H1 (cell line): Measurements from ENCODE around the gene LRG1. TPM values are rescaled to one million over a fixed set of nuclear protein-coding genes. Genes with fewer than 3 reads are reported as not detected.

Experiments
- CTCF ChIA-PET: fragments of 300-600 bp; sonication (Branson Sonifier 250); formaldehyde crosslinking; loops from one replicate; lab custom pipeline; 2021; ENCODE audit not compliant: partially characterized antibody; lab: Charles Lee
- POLR2A ChIA-PET: fragments of 300-600 bp; sonication (Branson Sonifier 250); formaldehyde crosslinking; loops from one replicate; lab custom pipeline; 2021; ENCODE audit warnings: inconsistent platforms; ENCODE audit not compliant: partially characterized antibody; lab: Charles Lee
- DNase-seq, 2 experiments: peaks; one replicate each; pipeline versions ENCODE4 v3.0.0 to v3.0.0-alpha.2; 2010 to 2022; ENCODE audit warnings: low spot score in 2 of 2, low read depth in 1 of 2, mixed read lengths in 1 of 2
- FAIRE-seq: peaks from 2 replicates; lab custom pipeline; 2011; peaks lifted over from hg19 to GRCh38; lab: Jason Lieb, UNC
- H2AFZ ChIP-seq: 2 replicates; pipeline ENCODE4 v1.8.1; 2012; ENCODE audit warnings: low read length, inconsistent platforms
- H2AK5ac ChIP-seq: 2 replicates; pipeline ENCODE4 v1.6.1; 2013; ENCODE audit warnings: low read depth, low read length
- H2BK120ac ChIP-seq: replicated peaks from 2 replicates; pipeline ENCODE3; 2013; ENCODE audit warnings: low read depth, low read length, inconsistent platforms
- H2BK12ac ChIP-seq: 2 replicates; pipeline ENCODE4 v1.6.1; 2013; ENCODE audit warnings: low read depth, low read length
- H2BK15ac ChIP-seq: 2 replicates; pipeline ENCODE4 v1.6.1; 2013; ENCODE audit warnings: low read length
- H2BK20ac ChIP-seq: 2 replicates; pipeline ENCODE4 v1.6.1; 2013; ENCODE audit warnings: low read length
- H2BK5ac ChIP-seq: 2 replicates; pipeline ENCODE4 v1.6.1; 2013; ENCODE audit warnings: low read depth, low read length
- H3K14ac ChIP-seq: 2 replicates; pipeline ENCODE4 v1.6.1; 2013; ENCODE audit warnings: inconsistent platforms; ENCODE audit not compliant: insufficient read length
- H3K18ac ChIP-seq: 2 replicates; pipeline ENCODE4 v1.6.1; 2013; ENCODE audit warnings: low read length; ENCODE audit errors: extremely low read depth
- H3K23ac ChIP-seq: 2 replicates; pipeline ENCODE4 v1.6.1; 2013; ENCODE audit warnings: inconsistent platforms; ENCODE audit not compliant: insufficient read length
- H3K23me2 ChIP-seq: 2 replicates; pipeline ENCODE4 v1.6.1; 2013; ENCODE audit warnings: low read depth, low read length
- H3K27ac ChIP-seq: 2 replicates; pipeline ENCODE4 v1.6.1; 2011; ENCODE audit warnings: low read depth, low read length, inconsistent platforms
- H3K27me3 ChIP-seq, 4 experiments: replicated peaks in 1 of 4; 1 replicate in 1 of 4; 2 replicates in 3 of 4; pipeline versions ENCODE4 v1.6.1 to v1.8.1; 2011 to 2013; ENCODE audit warnings: low read length in 3 of 4, mild to moderate bottlenecking in 3 of 4, inconsistent platforms in 2 of 4, mixed read lengths in 2 of 4, moderate library complexity in 1 of 4; ENCODE audit not compliant: control insufficient read depth in 3 of 4, insufficient read depth in 3 of 4; ENCODE audit errors: extremely low read depth in 1 of 4
- H3K36me3 ChIP-seq, 4 experiments: 2 replicates each; pipeline versions ENCODE4 v1.6.1 to v1.8.1; 2011 to 2013; ENCODE audit warnings: mild to moderate bottlenecking in 4 of 4, low read length in 3 of 4, moderate library complexity in 2 of 4, control low read depth in 1 of 4, inconsistent platforms in 1 of 4; ENCODE audit not compliant: insufficient read depth in 4 of 4, control insufficient read depth in 2 of 4
- H3K4ac ChIP-seq: replicated peaks from 2 replicates; pipeline ENCODE3; 2013; ENCODE audit warnings: low read length, low read depth, mixed read lengths, inconsistent platforms; ENCODE audit not compliant: insufficient read length
- H3K4me1 ChIP-seq, 4 experiments: replicated peaks in 1 of 4; 1 replicate in 1 of 4; 2 replicates in 3 of 4; pipeline versions ENCODE4 v1.6.1 to v1.8.1; 2011 to 2013; ENCODE audit warnings: low read length in 3 of 4, inconsistent platforms in 2 of 4, mixed read lengths in 1 of 4; ENCODE audit not compliant: insufficient read depth in 4 of 4, control insufficient read depth in 3 of 4
- H3K4me2 ChIP-seq, 2 experiments: 2 replicates each; pipeline versions ENCODE4 v1.6.1 to v1.8.1; 2011 to 2013; ENCODE audit warnings: low read depth in 2 of 2, low read length in 2 of 2, control low read depth in 1 of 2, inconsistent platforms in 1 of 2, mild to moderate bottlenecking in 1 of 2; ENCODE audit not compliant: insufficient read depth in 1 of 2
- H3K4me3 ChIP-seq, 4 experiments: fragments of 200-600, 300-600 bp in 1 of 4; sonication (generic), shearing (Covaris generic), sonication (Bioruptor Twin) in 1 of 4; 2 replicates each; pipeline versions ENCODE4 v1.5.1 to v1.8.1; 2011 to 2016; ENCODE audit warnings: low read length in 4 of 4, low read depth in 3 of 4, control low read depth in 2 of 4, inconsistent platforms in 2 of 4, mild to moderate bottlenecking in 2 of 4, mixed read lengths in 1 of 4, moderate library complexity in 1 of 4; ENCODE audit not compliant: insufficient read depth in 2 of 4; ENCODE audit errors: extremely low read depth in 1 of 4
- H3K56ac ChIP-seq: replicated peaks from 2 replicates; pipeline ENCODE3; 2013; ENCODE audit warnings: low read depth, mild to moderate bottlenecking, mixed read lengths, low read length, inconsistent platforms; ENCODE audit not compliant: insufficient read length
- H3K79me1 ChIP-seq: 2 replicates; pipeline ENCODE4 v1.6.1; 2013; ENCODE audit warnings: low read depth, low read length, control low read depth
- H3K79me2 ChIP-seq, 2 experiments: 2 replicates each; pipeline versions ENCODE4 v1.6.1 to v1.8.1; 2012 to 2013; ENCODE audit warnings: low read length in 2 of 2, mild to moderate bottlenecking in 2 of 2, inconsistent platforms in 1 of 2; ENCODE audit not compliant: insufficient read depth in 2 of 2, control insufficient read depth in 1 of 2
- H3K9ac ChIP-seq, 4 experiments: replicated peaks in 1 of 4; 1 replicate in 1 of 4; 2 replicates in 3 of 4; pipeline versions ENCODE4 v1.6.1 to v1.8.1; 2011 to 2013; ENCODE audit warnings: low read depth in 3 of 4, low read length in 3 of 4, control low read depth in 2 of 4, mild to moderate bottlenecking in 2 of 4, moderate library complexity in 2 of 4, inconsistent platforms in 1 of 4; ENCODE audit errors: extremely low read depth in 1 of 4
- H3K9me3 ChIP-seq, 2 experiments: 2 replicates each; pipeline versions ENCODE4 v1.6.1 to v1.8.1; 2012 to 2013; ENCODE audit warnings: mild to moderate bottlenecking in 2 of 2, moderate library complexity in 2 of 2, control low read depth in 1 of 2, inconsistent platforms in 1 of 2, low read depth in 1 of 2, low read length in 1 of 2, mixed read lengths in 1 of 2; ENCODE audit not compliant: insufficient read depth in 2 of 2
- H4K20me1 ChIP-seq, 2 experiments: replicated peaks in 1 of 2; 2 replicates each; pipeline versions ENCODE3 to v1.8.1; 2011 to 2013; ENCODE audit warnings: inconsistent platforms in 2 of 2, low read length in 2 of 2, mild to moderate bottlenecking in 1 of 2; ENCODE audit not compliant: insufficient read depth in 2 of 2, control insufficient read depth in 1 of 2
- H4K5ac ChIP-seq: 2 replicates; pipeline ENCODE4 v1.6.1; 2013; ENCODE audit warnings: low read length, low read depth, mixed read lengths, inconsistent platforms; ENCODE audit not compliant: insufficient read length
- H4K8ac ChIP-seq: 2 replicates; pipeline ENCODE4 v1.8.0; 2013; ENCODE audit warnings: mild to moderate bottlenecking, moderate library complexity, low read length, inconsistent platforms; ENCODE audit not compliant: insufficient read depth; ENCODE audit errors: extremely low read depth
- H4K91ac ChIP-seq: replicated peaks from 2 replicates; pipeline ENCODE3; 2013; ENCODE audit warnings: low read length, mixed read lengths, inconsistent platforms; ENCODE audit not compliant: insufficient read length
- CBX8 ChIP-seq: fragments of 300-800, 300-1000 bp; sonication (generic); IDR thresholded peaks from 2 replicates; pipeline ENCODE4 v1.7.1; 2016; ENCODE audit warnings: low read depth, low read length, borderline replicate concordance
- CREB1 ChIP-seq: IDR thresholded peaks from 2 replicates; pipeline ENCODE4 v1.6.1; 2012; ENCODE audit warnings: inconsistent platforms
- CTBP2 ChIP-seq: IDR thresholded peaks from 2 replicates; pipeline ENCODE4 v1.7.0; 2011; ENCODE audit warnings: borderline replicate concordance, mild to moderate bottlenecking, moderate library complexity, mixed read lengths, low read length; ENCODE audit not compliant: insufficient read depth, insufficient read length
- HDAC6 ChIP-seq: IDR thresholded peaks from one replicate; pipeline ENCODE4 v1.7.1; 2012; ENCODE audit warnings: low read depth, mild to moderate bottlenecking, inconsistent platforms, low read length, moderate library complexity
- RBBP5 ChIP-seq: IDR thresholded peaks from 2 replicates; pipeline ENCODE4 v1.7.1; 2012; ENCODE audit warnings: low read depth, mild to moderate bottlenecking, inconsistent platforms, low read length, moderate library complexity, borderline replicate concordance
- WGBS, 2 experiments: shearing (Covaris generic) in 1 of 2; methylation state at CpG; one replicate each; pipeline versions ENCODE4 v1.1.6 to v1.1.7; 2013 to 2015; ENCODE audit warnings: low lambda C conversion rate in 2 of 2, mixed read lengths in 2 of 2, inconsistent platforms in 1 of 2, low coverage in 1 of 2, missing lambda C conversion rate in 1 of 2; ENCODE audit not compliant: insufficient replicate concordance in 2 of 2, insufficient coverage in 1 of 2, insufficient read length in 1 of 2; ENCODE audit errors: extremely low coverage in 1 of 2, missing lambda C conversion rate in 1 of 2; 5-methylcytosine and 5-hydroxymethylcytosine counted together
- polyA plus RNA-seq, 7 experiments: library from polyadenylated mRNA; depleted of rRNA in 3 of 7; stranded (reverse) in 5 of 7; unstranded in 2 of 7; fragments of >200 nt in 5 of 7; fragments of 200-250 nt in 2 of 7; gene quantifications; 1 replicate in 5 of 7; 2 replicates in 1 of 7; 4 replicates in 1 of 7; pipeline versions ENCODE4 v1.2.1 to v1.2.3, GENCODE V29; 2011 to 2013; ENCODE audit warnings: missing spikeins in 2 of 7, mixed read lengths in 2 of 7
- total RNA-seq: library from RNA; stranded (reverse); fragmentation: NEBNext Ultra II Directional; extraction: Animal tissue kit (Norgen Biotek cat#: 25700); gene quantifications from 2 replicates; pipeline ENCODE4 v1.2.1, GENCODE V29; 2021
- TF ChIP-seq, protein P1 (sequence below): IDR thresholded peaks from 2 replicates; pipeline ENCODE4 v1.6.1; 2012; ENCODE audit warnings: inconsistent platforms
- TF ChIP-seq, protein P2 (sequence below): IDR thresholded peaks from 2 replicates; pipeline ENCODE4 v1.6.1; 2012; ENCODE audit warnings: inconsistent platforms

The LRG1 gene
- total and polyA plus RNA-seq, 2 of the 8 experiments (the other 6 are each of a cell fraction or from before 2014, with no cell fraction given), result 0.48 to 0.79 TPM

DNA sequence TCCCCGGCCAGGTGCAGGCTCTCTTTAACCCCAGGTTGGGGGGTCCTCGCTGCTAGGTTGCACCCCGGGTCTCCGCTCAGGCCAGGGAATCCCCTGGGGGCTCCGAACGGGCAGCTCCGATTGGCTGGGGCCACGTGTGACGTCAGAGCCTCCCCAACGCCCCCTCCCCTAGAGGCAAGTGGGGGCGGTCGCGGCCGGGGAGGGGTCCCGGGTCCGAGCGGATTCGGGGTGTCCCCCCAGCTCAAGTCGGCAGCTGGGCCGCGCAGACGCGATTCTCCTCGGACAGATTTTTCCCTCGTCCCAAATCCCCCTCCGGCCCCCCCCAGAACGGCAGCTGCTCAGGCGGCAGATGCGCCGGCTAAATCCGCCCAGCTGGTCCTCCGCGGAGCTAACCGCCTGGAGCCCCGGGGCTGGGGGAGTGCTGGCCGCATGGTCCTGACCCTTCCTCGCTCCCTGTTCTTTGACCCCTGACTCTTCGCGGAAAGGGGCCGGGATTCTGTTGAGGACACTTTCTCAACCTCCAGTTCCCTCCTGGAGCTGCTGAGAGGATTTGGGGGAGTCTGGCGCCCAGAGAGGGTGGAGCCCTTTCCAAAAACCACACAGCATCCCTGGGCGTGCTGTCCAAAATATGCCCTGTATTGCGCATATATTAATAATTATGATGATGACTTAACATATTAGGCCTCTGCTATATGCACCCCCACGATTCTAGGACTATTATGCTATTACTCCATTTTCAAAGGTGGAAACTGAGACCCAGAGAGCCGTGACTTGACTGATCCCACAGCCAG lies 45.0 kb upstream of the LRG1 start:
- H3K4me2 ChIP-seq, result peak overlapping the region; percentile 66 to 72
- CTCF ChIA-PET, result interaction anchor here (0.7 to 8.6 kb wide), 17 partner anchors 9 to 92 kb away, joined by 3 to 49 read pairs (median 4); no protein-coding TSS in a partner anchor
- H2AK5ac ChIP-seq, result no peak overlapping the region
- no peaks in the 10 kb centered on the region for H3K9me3 ChIP-seq
- no peak overlapping the region; the same call in 1 of the 2 replicates for H3K18ac ChIP-seq
- peaks cover 0 to 2% of the 10 kb centered on the region in 2 experiments for H4K20me1 ChIP-seq
- peak overlapping the region; percentile 17; the same call in 1 of the 2 replicates for H4K8ac ChIP-seq
- no peak overlapping the region for H4K5ac ChIP-seq
- no peak overlapping the region for H2BK120ac ChIP-seq
- no peak overlapping the region for H2BK5ac ChIP-seq
- no peak overlapping the region; the same call in 1 of the 2 replicates for H2BK20ac ChIP-seq
- peaks cover 0 to 8% (median 5%) of the 10 kb centered on the region in 4 experiments; a peak in 6 of 7 replicates for H3K4me1 ChIP-seq
- peak overlapping the region in 1 of 4 experiments; percentile 41; a peak in 1 of 7 replicates for H3K9ac ChIP-seq
- H3K4ac ChIP-seq, result no peak overlapping the region
- peak in 1 of 2 experiments; percentile 84 for DNase-seq
- H3K27ac ChIP-seq, result no peak overlapping the region
- WGBS, 2 experiments, result 10% methylated on average over 38 of the region's 45 CpGs; no CpG with 5 or more reads in 1 of the 2 experiments
- peaks cover 7% of the 10 kb centered on the region for H3K23me2 ChIP-seq
- peaks cover 0 to 12% (median 8%) of the 10 kb centered on the region in 4 experiments; a peak in 4 of 7 replicates for H3K27me3 ChIP-seq
- POLR2A ChIA-PET, result interaction anchor here (2.2 to 4.1 kb wide), 2 partner anchors 10 to 13 kb away, joined by 7 to 19 read pairs; no protein-coding TSS in a partner anchor
- no peak overlapping the region for H3K23ac ChIP-seq
- H2BK15ac ChIP-seq, result peak overlapping the region; percentile 31; the same call in 1 of the 2 replicates
- peak overlapping the region; percentile 38 to 77 (median 67) for H3K4me3 ChIP-seq
- peak overlapping the region; percentile 27 for H4K91ac ChIP-seq
- H3K79me1 ChIP-seq, result no peaks in the 10 kb centered on the region
- no peak overlapping the region for H3K14ac ChIP-seq
- H3K56ac ChIP-seq, result peak overlapping the region; percentile 0
- FAIRE-seq, result no peak
- no peak overlapping the region for H2AFZ ChIP-seq
- H2BK12ac ChIP-seq, result no peak overlapping the region
- no peaks in the 10 kb centered on the region for H3K36me3 ChIP-seq
- H3K79me2 ChIP-seq, result 0 out of 4 replicates have a peak, but pooled peaks cover 0 to 3% of the 10 kb centered on the region in 2 experiments
- TF ChIP-seq CTBP2, result peak; percentile 50
- TF ChIP-seq, protein P1, sequence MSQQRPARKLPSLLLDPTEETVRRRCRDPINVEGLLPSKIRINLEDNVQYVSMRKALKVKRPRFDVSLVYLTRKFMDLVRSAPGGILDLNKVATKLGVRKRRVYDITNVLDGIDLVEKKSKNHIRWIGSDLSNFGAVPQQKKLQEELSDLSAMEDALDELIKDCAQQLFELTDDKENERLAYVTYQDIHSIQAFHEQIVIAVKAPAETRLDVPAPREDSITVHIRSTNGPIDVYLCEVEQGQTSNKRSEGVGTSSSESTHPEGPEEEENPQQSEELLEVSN, result peak; percentile 36; the same call in 1 of the 2 replicates
- TF ChIP-seq HDAC6, result no peak
- TF ChIP-seq RBBP5, result 0 out of 2 replicates have a peak, but pooled peaks have one; percentile 52
- peak; percentile 82 for TF ChIP-seq CREB1
- TF ChIP-seq, protein P2, sequence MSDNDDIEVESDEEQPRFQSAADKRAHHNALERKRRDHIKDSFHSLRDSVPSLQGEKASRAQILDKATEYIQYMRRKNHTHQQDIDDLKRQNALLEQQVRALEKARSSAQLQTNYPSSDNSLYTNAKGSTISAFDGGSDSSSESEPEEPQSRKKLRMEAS, result peak; percentile 55
- no peak for TF ChIP-seq CBX8
